ENCODE data around the gene ID4.

Gene ID4

DNA sequence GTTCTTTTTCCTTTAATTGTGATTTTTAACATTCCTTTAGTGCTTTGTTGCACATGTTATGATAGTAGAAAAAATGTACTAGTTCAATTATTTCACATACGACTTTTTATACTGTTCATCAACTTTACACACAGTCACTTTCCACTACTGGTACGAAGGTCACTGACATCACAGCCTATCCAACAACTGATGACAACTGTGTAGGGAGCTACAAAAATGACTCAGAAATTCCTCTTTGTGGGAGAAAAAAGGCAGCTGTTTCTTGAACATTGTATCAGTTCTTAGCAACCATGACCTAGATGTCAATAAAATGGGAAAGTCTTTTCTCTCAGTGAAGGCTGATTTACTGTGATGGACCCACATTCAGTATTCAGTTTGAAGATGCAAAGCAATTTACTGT lies 7.0 kb upstream of the ID4 start:
- no peak overlapping the region for H3K4me3 ChIP-seq (ENCODE audit: low read length, poor library complexity, severe bottlenecking)
- H2AFZ ChIP-seq (ENCODE audit: low read length): no peak overlapping the region
- no peaks in the 10 kb centered on the region for H3K4me1 ChIP-seq (ENCODE audit: insufficient read depth, low read length, poor library complexity, severe bottlenecking)
- H3K9me2 ChIP-seq (replicated peaks; ENCODE audit: low read depth, low read length): no peaks in the 10 kb centered on the region
- no peaks in the 10 kb centered on the region for H3K79me2 ChIP-seq (ENCODE audit: insufficient read depth, low read length)
- H3F3A ChIP-seq (ENCODE audit: low read depth): no peaks in the 10 kb centered on the region
- H3K36me3 ChIP-seq (ENCODE audit: insufficient read depth, low read length): no peaks in the 10 kb centered on the region
- H4K20me1 ChIP-seq (ENCODE audit: insufficient read depth, low read length, poor library complexity, severe bottlenecking): no peaks in the 10 kb centered on the region
- no peaks in the 10 kb centered on the region for H3K9me3 ChIP-seq (ENCODE audit: insufficient read depth, low read depth, low read length)
- H3K4me2 ChIP-seq (ENCODE audit: low read depth, low read length, poor library complexity, severe bottlenecking): no peak overlapping the region
- H3K27me3 ChIP-seq (ENCODE audit: insufficient read depth, low read length, poor library complexity, severe bottlenecking): no peaks in the 10 kb centered on the region
- no peak for TF ChIP-seq EZH2phosphoT487 (IDR thresholded peaks at IDR 0.05; ENCODE audit: borderline replicate concordance)
- TF ChIP-seq, protein P1, sequence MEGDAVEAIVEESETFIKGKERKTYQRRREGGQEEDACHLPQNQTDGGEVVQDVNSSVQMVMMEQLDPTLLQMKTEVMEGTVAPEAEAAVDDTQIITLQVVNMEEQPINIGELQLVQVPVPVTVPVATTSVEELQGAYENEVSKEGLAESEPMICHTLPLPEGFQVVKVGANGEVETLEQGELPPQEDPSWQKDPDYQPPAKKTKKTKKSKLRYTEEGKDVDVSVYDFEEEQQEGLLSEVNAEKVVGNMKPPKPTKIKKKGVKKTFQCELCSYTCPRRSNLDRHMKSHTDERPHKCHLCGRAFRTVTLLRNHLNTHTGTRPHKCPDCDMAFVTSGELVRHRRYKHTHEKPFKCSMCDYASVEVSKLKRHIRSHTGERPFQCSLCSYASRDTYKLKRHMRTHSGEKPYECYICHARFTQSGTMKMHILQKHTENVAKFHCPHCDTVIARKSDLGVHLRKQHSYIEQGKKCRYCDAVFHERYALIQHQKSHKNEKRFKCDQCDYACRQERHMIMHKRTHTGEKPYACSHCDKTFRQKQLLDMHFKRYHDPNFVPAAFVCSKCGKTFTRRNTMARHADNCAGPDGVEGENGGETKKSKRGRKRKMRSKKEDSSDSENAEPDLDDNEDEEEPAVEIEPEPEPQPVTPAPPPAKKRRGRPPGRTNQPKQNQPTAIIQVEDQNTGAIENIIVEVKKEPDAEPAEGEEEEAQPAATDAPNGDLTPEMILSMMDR (conservative IDR thresholded peaks at IDR 0.05; ENCODE audit: low read length): no peak
- H3K9ac ChIP-seq (ENCODE audit: low read depth, low read length, poor library complexity, severe bottlenecking): no peak overlapping the region

DNA sequence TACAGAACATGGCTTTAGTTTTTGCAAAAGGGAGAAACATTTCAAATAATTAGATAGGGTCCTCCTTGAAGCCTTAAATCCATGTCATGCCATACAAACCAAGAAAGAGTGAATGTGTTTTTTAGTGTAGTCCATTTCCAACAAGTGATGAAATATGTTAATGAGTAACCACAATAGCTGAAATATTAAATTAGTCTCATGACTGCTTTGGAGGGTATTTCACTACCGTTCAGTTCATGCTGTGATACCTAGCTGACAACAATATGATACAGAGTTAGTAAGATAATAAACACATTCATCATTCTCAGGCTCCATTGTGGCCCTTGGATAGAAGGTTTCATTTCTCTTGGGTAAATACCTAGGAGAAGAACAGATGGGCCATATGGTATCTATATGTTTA lies 5.8 kb upstream of the ID4 start:
- H3K4me2 ChIP-seq (ENCODE audit: low read depth, low read length, poor library complexity, severe bottlenecking): no peak overlapping the region
- no peak overlapping the region for H3K9ac ChIP-seq (ENCODE audit: low read depth, low read length, poor library complexity, severe bottlenecking)
- H3K4me1 ChIP-seq (ENCODE audit: insufficient read depth, low read length, poor library complexity, severe bottlenecking): no peaks in the 10 kb centered on the region
- TF ChIP-seq EZH2phosphoT487 (IDR thresholded peaks at IDR 0.05; ENCODE audit: borderline replicate concordance): no peak
- no peak overlapping the region for H2AFZ ChIP-seq (ENCODE audit: low read length)
- H3K4me3 ChIP-seq (ENCODE audit: low read length, poor library complexity, severe bottlenecking): no peak overlapping the region
- H3K27me3 ChIP-seq (ENCODE audit: insufficient read depth, low read length, poor library complexity, severe bottlenecking): no peaks in the 10 kb centered on the region
- H3F3A ChIP-seq (ENCODE audit: low read depth): no peaks in the 10 kb centered on the region
- no peaks in the 10 kb centered on the region for H4K20me1 ChIP-seq (ENCODE audit: insufficient read depth, low read length, poor library complexity, severe bottlenecking)
- no peaks in the 10 kb centered on the region for H3K9me3 ChIP-seq (ENCODE audit: insufficient read depth, low read depth, low read length)
- H3K36me3 ChIP-seq (ENCODE audit: insufficient read depth, low read length): no peaks in the 10 kb centered on the region
- H3K9me2 ChIP-seq (replicated peaks; ENCODE audit: low read depth, low read length): no peaks in the 10 kb centered on the region
- H3K79me2 ChIP-seq (ENCODE audit: insufficient read depth, low read length): no peaks in the 10 kb centered on the region

DNA sequence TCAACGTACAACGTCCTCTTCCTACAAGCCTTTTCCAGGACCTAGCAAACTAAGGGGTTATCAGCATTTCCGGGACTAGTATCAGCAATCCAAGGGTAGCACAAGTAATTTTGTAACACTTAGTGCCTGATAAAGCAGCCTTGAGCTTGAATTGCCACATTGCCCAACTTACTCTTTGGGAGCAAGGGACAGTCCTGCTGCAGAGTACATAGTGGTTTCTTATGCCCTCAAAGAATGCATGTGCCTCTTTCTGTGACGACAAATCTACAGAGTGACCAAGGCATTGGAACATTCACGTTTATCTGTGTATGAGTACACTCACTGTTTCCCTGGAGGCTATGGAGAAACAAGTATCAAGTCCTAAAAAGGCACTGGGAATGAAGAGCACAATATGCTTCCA lies 3.2 kb upstream of the ID4 start:
- no peaks in the 10 kb centered on the region for H3K27me3 ChIP-seq (ENCODE audit: insufficient read depth, low read length, poor library complexity, severe bottlenecking)
- no peaks in the 10 kb centered on the region for H3K4me1 ChIP-seq (ENCODE audit: insufficient read depth, low read length, poor library complexity, severe bottlenecking)
- H4K20me1 ChIP-seq (ENCODE audit: insufficient read depth, low read length, poor library complexity, severe bottlenecking): no peaks in the 10 kb centered on the region
- H3K4me2 ChIP-seq (ENCODE audit: low read depth, low read length, poor library complexity, severe bottlenecking): no peak overlapping the region
- H3F3A ChIP-seq (ENCODE audit: low read depth): no peaks in the 10 kb centered on the region
- H3K9ac ChIP-seq (ENCODE audit: low read depth, low read length, poor library complexity, severe bottlenecking): no peak overlapping the region
- TF ChIP-seq EZH2phosphoT487 (IDR thresholded peaks at IDR 0.05; ENCODE audit: borderline replicate concordance): no peak
- TF ChIP-seq, protein P1 (conservative IDR thresholded peaks at IDR 0.05; ENCODE audit: low read length): no peak
- H3K9me3 ChIP-seq (ENCODE audit: insufficient read depth, low read depth, low read length): no peaks in the 10 kb centered on the region
- H2AFZ ChIP-seq (ENCODE audit: low read length): no peak overlapping the region
- no peaks in the 10 kb centered on the region for H3K36me3 ChIP-seq (ENCODE audit: insufficient read depth, low read length)
- no peaks in the 10 kb centered on the region for H3K79me2 ChIP-seq (ENCODE audit: insufficient read depth, low read length)
- H3K9me2 ChIP-seq (replicated peaks; ENCODE audit: low read depth, low read length): no peaks in the 10 kb centered on the region
- H3K4me3 ChIP-seq (ENCODE audit: low read length, poor library complexity, severe bottlenecking): no peak overlapping the region

- Histone ChIP-seq H3K9me2 (replicated peaks; ENCODE audit: low read depth, low read length) (no peaks in the 10 kb centered on the region), H3K79me2 (ENCODE audit: insufficient read depth, low read length) (no peaks in the 10 kb centered on the region), H3K36me3 (ENCODE audit: insufficient read depth, low read length) (no peaks in the 10 kb centered on the region), H3K9me3 (ENCODE audit: insufficient read depth, low read depth, low read length) (no peaks in the 10 kb centered on the region), H3K4me3 (ENCODE audit: low read length, poor library complexity, severe bottlenecking) (no peak overlapping the region), H3K4me2 (ENCODE audit: low read depth, low read length, poor library complexity, severe bottlenecking) (no peak overlapping the region), H3K27me3 (ENCODE audit: insufficient read depth, low read length, poor library complexity, severe bottlenecking) (no peaks in the 10 kb centered on the region), H2AFZ (ENCODE audit: low read length) (no peak overlapping the region), H3K9ac (ENCODE audit: low read depth, low read length, poor library complexity, severe bottlenecking) (no peak overlapping the region), H3F3A (ENCODE audit: low read depth) (no peaks in the 10 kb centered on the region), H4K20me1 (ENCODE audit: insufficient read depth, low read length, poor library complexity, severe bottlenecking) (no peaks in the 10 kb centered on the region), H3K4me1 (ENCODE audit: insufficient read depth, low read length, poor library complexity, severe bottlenecking) (no peaks in the 10 kb centered on the region)
- TF ChIP-seq, protein P1 (conservative IDR thresholded peaks at IDR 0.05; ENCODE audit: low read length): no peak
- no peak for TF ChIP-seq EZH2phosphoT487 (IDR thresholded peaks at IDR 0.05; ENCODE audit: borderline replicate concordance)
Measured at GRCh38 chr6:19834858-19835257, 2.3 kb upstream of the ID4 start.

All from Loucy (cell line).